MM.1S (cell line): Measurements from ENCODE around the gene PTTG2.

ENCODE experiments used
- DNase-seq: peaks from one replicate; pipeline ENCODE4 v3.0.0-alpha.2; 2015
- H2AFZ ChIP-seq: fragments of 300-600 bp; sonication (generic); 2 replicates; pipeline ENCODE4 v1.6.0; 2016; ENCODE audit warnings: antibody characterized with exemption, low read length
- H3F3A ChIP-seq: fragments of 300-600 bp; sonication (generic); 2 replicates; pipeline ENCODE4 v1.6.1; 2016; ENCODE audit warnings: mild to moderate bottlenecking, antibody characterized with exemption, low read length, moderate library complexity, mixed read lengths; ENCODE audit not compliant: insufficient read depth
- H3K27ac ChIP-seq: fragments of 300-600 bp; sonication (generic); 2 replicates; pipeline ENCODE4 v1.5.1; 2016; ENCODE audit warnings: mild to moderate bottlenecking, low read length
- H3K27me3 ChIP-seq: fragments of 300-600 bp; sonication (generic); replicated peaks from 2 replicates; pipeline ENCODE4 v1.6.0; 2016; ENCODE audit warnings: low read length; ENCODE audit not compliant: insufficient read depth
- H3K36me3 ChIP-seq: fragments of 300-600 bp; sonication (generic); replicated peaks from 2 replicates; pipeline ENCODE4 v1.6.1; 2016; ENCODE audit warnings: mild to moderate bottlenecking, low read length, mixed read lengths; ENCODE audit not compliant: insufficient read depth
- H3K4me1 ChIP-seq: fragments of 300-600 bp; sonication (generic); 2 replicates; pipeline ENCODE4 v1.6.1; 2016; ENCODE audit warnings: low read length, mixed read lengths
- H3K4me2 ChIP-seq: fragments of 300-600 bp; sonication (generic); 2 replicates; pipeline ENCODE4 v1.6.0; 2016; ENCODE audit warnings: low read depth, low read length
- H3K4me3 ChIP-seq: fragments of 300-600 bp; sonication (generic); 2 replicates; pipeline ENCODE4 v1.5.1; 2016; ENCODE audit warnings: low read length, mixed read lengths
- H3K79me2 ChIP-seq: fragments of 300-600 bp; sonication (generic); 2 replicates; pipeline ENCODE4 v1.6.1; 2016; ENCODE audit warnings: mixed run types, low read length, mixed read lengths
- H3K9ac ChIP-seq: fragments of 300-600 bp; sonication (generic); 2 replicates; pipeline ENCODE4 v1.6.1; 2016; ENCODE audit warnings: low read length, mixed read lengths
- H3K9me2 ChIP-seq: fragments of 300-600 bp; sonication (generic); replicated peaks from 2 replicates; pipeline ENCODE4 v1.6.1; 2016; ENCODE audit warnings: mild to moderate bottlenecking, low read length, mixed read lengths; ENCODE audit not compliant: insufficient read depth
- H3K9me3 ChIP-seq: fragments of 300-600 bp; sonication (generic); replicated peaks from 2 replicates; pipeline ENCODE4 v1.6.1; 2016; ENCODE audit warnings: mild to moderate bottlenecking, low read length, mixed read lengths; ENCODE audit not compliant: insufficient read depth
- H4K20me1 ChIP-seq: fragments of 300-600 bp; sonication (generic); 2 replicates; pipeline ENCODE4 v1.6.1; 2016; ENCODE audit warnings: mild to moderate bottlenecking, low read length, moderate library complexity, mixed read lengths; ENCODE audit not compliant: insufficient read depth
- CTCF ChIP-seq: fragments of 300-600 bp; sonication (generic); IDR thresholded peaks from 2 replicates; pipeline ENCODE4 v1.5.1; 2016; ENCODE audit warnings: antibody characterized with exemption, low read length, mixed read lengths
- EZH2 ChIP-seq: fragments of 300-600 bp; sonication (generic); optimal IDR thresholded peaks from 2 replicates; pipeline ENCODE3; 2017; ENCODE audit warnings: low read depth, mild to moderate bottlenecking, antibody characterized with exemption, low read length, mixed read lengths
- EZH2phosphoT487 ChIP-seq: fragments of 300-600 bp; sonication (generic); IDR thresholded peaks from 2 replicates; pipeline ENCODE4 v1.6.1; 2018; ENCODE audit warnings: antibody characterized with exemption, low read length

PTTG2 gene

GRCh38 chr4:37980246-37980645 is 20.0 kb downstream of the PTTG2 start:
- Histone ChIP-seq H3K79me2 (peaks cover 60% of the 10 kb centered on the region), H3F3A (peaks cover 40% of the 10 kb centered on the region), H3K4me3 (0 out of 2 replicates have a peak overlapping the region, but pooled peaks have one; percentile 28), H4K20me1 (peaks cover 4% of the 10 kb centered on the region; the same call in 1 of the 2 replicates), H2AFZ (no peak overlapping the region), H3K9me3 (no peaks in the 10 kb centered on the region), H3K4me2 (peak overlapping the region; percentile 60), H3K9me2 (no peaks in the 10 kb centered on the region), H3K9ac (no peak overlapping the region), H3K4me1 (peaks cover 32% of the 10 kb centered on the region), H3K27me3 (no peaks in the 10 kb centered on the region), H3K27ac (peak overlapping the region; percentile 70; the same call in 1 of the 2 replicates), H3K36me3 (no peaks in the 10 kb centered on the region)
- DNase-seq: no peak
- no peak for TF ChIP-seq EZH2phosphoT487
- no peak for TF ChIP-seq EZH2
- no peak for TF ChIP-seq CTCF

GRCh38 chr4:37981425-37981824 is 21.2 kb downstream of the PTTG2 start:
- H3K4me2 ChIP-seq: no peak overlapping the region

GRCh38 chr4:37981844-37982720 is 21.9 kb downstream of the PTTG2 start:
- H3K36me3 ChIP-seq: no peaks in the 10 kb centered on the region
- peaks cover 29% of the 10 kb centered on the region for H3F3A ChIP-seq
- no peak for TF ChIP-seq CTCF
- TF ChIP-seq EZH2phosphoT487: no peak
- no peaks in the 10 kb centered on the region for H3K27me3 ChIP-seq
- peaks cover 32% of the 10 kb centered on the region for H3K4me1 ChIP-seq
- no peaks in the 10 kb centered on the region for H3K9me2 ChIP-seq
- H3K9ac ChIP-seq: no peak overlapping the region
- H3K4me2 ChIP-seq: no peak overlapping the region
- peaks cover 77% of the 10 kb centered on the region for H3K79me2 ChIP-seq
- no peak overlapping the region for H3K4me3 ChIP-seq
- no peak overlapping the region for H3K27ac ChIP-seq
- DNase-seq: no peak
- H2AFZ ChIP-seq: no peak overlapping the region
- H4K20me1 ChIP-seq: no peaks in the 10 kb centered on the region
- H3K9me3 ChIP-seq: no peaks in the 10 kb centered on the region

More at GRCh38 chr4:37981425-37981824, 21.2 kb downstream of the PTTG2 start:
- DNase-seq: no peak
- no peak overlapping the region for H2AFZ ChIP-seq
- H3F3A ChIP-seq: peaks cover 34% of the 10 kb centered on the region
- no peaks in the 10 kb centered on the region for H3K36me3 ChIP-seq
- no peak overlapping the region for H3K4me3 ChIP-seq
- TF ChIP-seq CTCF (no peak), EZH2phosphoT487 (no peak), EZH2 (no peak)
- H3K4me1 ChIP-seq: peaks cover 32% of the 10 kb centered on the region
- H3K9me2 ChIP-seq: no peaks in the 10 kb centered on the region
- H3K9ac ChIP-seq: no peak overlapping the region
- H4K20me1 ChIP-seq: peaks cover 4% of the 10 kb centered on the region; the same call in 1 of the 2 replicates
- H3K9me3 ChIP-seq: no peaks in the 10 kb centered on the region
- no peak overlapping the region for H3K27ac ChIP-seq
- no peaks in the 10 kb centered on the region for H3K27me3 ChIP-seq
- peaks cover 71% of the 10 kb centered on the region for H3K79me2 ChIP-seq
